Measurements from ENCODE around the gene NUSAP1.
"Not testable (repeated sequence)": the region's sequence is repeated elsewhere in the genome, so short reads cannot be mapped to it uniquely, and the experiment has no call there.

NUSAP1 gene

DNA sequence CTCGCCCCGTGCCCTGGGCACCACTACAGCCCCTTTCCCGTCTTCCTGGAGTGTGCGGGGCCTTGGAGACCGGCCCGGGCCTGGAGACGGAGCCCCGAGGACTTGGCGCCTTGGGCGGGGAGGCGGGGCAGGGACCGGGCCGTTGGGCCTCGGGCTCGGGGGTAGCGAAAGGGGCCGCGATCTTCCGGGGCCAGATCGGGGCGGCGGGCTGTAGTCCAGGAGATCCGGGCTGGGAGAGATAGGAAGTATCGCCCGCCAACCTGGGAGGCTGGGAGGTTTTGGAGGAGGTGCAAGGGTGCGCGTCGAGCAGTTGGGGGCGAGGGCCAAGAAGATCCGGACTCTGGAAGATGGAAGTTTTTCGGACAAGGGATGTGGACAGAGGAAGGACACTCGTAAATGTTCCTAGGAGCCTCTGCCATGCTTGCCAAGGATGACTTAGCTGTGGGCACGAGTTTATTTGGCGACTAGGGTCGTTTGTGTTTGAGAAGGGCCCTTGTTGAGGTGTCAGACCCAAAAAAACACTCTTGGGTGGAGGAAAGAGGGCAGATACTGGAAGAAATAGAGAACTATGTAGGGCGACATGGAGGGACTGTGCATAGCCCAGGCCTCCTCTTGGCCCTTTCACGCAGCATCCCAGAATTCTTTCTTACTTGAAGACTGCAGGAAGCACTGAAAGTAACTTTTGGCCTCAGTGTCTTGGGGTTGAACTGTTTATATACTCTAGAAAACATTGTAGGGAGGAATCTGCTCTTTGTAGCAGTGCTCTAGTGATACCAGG, 84.9 kb downstream of the NUSAP1 start:
- TF ChIP-seq, protein P1, sequence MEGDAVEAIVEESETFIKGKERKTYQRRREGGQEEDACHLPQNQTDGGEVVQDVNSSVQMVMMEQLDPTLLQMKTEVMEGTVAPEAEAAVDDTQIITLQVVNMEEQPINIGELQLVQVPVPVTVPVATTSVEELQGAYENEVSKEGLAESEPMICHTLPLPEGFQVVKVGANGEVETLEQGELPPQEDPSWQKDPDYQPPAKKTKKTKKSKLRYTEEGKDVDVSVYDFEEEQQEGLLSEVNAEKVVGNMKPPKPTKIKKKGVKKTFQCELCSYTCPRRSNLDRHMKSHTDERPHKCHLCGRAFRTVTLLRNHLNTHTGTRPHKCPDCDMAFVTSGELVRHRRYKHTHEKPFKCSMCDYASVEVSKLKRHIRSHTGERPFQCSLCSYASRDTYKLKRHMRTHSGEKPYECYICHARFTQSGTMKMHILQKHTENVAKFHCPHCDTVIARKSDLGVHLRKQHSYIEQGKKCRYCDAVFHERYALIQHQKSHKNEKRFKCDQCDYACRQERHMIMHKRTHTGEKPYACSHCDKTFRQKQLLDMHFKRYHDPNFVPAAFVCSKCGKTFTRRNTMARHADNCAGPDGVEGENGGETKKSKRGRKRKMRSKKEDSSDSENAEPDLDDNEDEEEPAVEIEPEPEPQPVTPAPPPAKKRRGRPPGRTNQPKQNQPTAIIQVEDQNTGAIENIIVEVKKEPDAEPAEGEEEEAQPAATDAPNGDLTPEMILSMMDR (conservative IDR thresholded peaks at IDR 0.05): no peak
- peak overlapping the region; percentile 83 for H3K27ac ChIP-seq

DNA sequence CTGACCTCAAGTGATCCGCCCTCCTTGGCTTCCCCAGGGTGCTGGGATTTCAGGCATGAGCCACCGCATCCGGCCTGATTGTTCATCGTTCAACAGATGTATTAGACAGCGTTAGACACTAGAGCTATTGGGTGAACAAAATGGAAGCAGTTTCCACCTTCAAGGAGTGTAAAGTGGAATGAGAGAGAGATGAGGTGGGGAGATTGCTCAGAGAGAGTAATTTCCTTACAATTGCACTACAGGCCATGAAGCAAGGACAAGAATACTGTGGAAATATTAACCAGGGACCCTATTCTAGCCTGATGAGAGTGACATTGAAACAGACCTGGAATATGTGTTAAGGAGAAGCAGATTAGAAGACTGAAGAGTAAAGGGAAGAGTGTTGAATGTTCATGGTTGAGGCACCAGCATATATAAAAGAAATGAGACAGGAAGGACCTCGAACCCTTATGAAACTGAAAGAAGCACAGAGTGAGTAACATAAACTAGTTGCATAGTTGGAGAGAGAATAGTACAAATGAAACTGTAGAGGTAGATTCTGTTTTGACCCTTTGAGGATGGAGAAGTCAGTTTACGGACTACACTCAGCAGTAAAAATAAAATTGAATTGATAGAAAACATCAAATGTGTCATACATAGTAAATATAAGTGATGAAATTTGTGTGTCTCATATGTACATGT, 91.4 kb downstream of the NUSAP1 start:
- TF ChIP-seq, protein P1 (conservative IDR thresholded peaks at IDR 0.05): no peak
- no peak overlapping the region for H3K27ac ChIP-seq

DNA sequence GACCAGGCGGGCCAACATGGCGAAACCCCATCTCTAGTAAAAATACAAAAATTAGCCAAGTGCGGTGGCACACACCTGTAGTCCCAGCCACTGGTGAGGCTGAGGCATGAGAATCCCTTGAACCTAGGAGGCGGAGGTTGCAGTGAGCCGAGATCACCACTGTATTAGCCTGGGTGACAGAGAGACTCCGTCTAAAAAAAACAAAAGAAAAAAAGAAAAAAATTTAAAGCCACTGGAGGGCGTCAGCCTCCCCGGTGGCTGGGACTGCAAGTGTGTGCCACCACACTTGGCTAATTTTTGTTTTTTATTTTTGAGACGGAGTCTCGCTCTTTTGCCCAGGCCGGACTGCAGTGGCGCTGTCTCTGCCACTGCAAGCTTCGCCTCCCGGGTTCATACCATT, 92.1 kb downstream of the NUSAP1 start:
- TF ChIP-seq, protein P1 (conservative IDR thresholded peaks at IDR 0.05): no peak; the same call in 1 of the 2 replicates
- H3K27ac ChIP-seq: no peak overlapping the region

DNA sequence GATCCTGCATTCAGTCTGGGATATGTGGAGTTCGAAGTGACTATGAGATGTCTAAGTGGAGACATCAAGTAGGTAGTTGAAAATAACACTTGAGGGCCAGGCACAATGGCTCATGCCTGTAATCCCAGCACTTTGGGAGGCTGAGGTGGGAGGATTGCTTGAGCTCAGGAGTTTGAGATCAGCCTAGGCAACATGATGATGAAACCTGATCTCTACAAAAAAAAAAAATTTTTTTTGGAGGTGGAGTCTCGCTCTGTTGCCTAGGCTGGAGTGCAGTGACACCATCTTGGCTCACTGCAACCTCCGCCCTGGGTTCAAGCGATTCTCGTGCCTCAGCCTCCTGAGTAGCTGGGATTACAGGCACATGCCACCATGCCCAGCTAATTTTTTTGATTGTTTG, 93.2 kb downstream of the NUSAP1 start:
- H3K27ac ChIP-seq: not testable (repeated sequence)

DNA sequence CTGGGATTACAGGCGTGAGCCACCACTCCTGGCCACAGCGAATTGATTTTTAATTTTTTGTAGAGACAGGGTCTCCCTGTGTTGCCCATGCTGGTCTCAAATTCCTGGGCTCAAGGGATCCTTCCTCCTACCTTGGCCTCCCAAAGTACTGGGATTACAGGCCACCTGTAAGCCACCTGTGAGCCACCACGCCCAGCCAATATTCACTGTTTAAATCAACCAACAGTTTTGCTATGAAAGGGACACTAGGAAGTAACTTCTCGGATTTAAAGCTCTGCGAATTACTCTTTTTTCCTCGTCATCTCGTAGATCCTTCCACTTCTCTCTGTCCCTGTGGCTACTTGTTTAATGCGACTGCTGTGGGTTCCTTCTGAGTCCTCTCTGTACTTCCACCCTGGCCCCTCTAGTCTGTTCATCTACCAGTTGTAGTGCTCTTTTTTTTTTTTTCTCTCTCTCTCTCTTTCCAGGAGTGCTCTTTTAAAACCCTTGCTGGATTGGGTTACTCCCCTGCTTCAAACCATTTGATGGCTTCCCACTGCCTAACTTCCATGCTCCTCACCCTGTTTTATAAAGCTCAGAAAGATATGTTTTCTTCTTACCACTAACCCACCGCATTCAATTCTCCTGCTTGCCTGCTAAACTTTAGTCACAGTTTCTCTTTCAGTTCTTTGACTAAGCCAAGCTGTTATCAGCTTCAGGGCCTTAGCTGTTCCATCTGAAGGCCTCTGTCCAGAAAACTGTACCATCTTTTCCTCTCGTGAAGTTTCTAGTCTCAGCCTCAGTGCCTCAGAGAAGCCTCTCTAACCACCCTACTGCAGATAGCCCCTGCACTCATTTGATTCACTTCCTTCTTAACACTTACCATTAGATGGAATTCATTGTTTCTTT, 96.6 kb downstream of the NUSAP1 start:
- TF ChIP-seq, protein P1 (conservative IDR thresholded peaks at IDR 0.05): no peak
- H3K27ac ChIP-seq: no peak overlapping the region
